CD8-positive, alpha-beta memory T cell (primary cell): ENCODE data around the gene SRPX. TPM values are rescaled to one million over a fixed set of nuclear protein-coding genes. Genes with fewer than 3 reads are reported as not detected.

Experiments used
- CTCF ChIA-PET: fragments of 350-600 bp; sonication (Branson Sonifier 250); formaldehyde crosslinking; loops from one replicate; lab custom pipeline; 2021; ENCODE audit warnings: antibody characterized with exemption; lab: Charles Lee
- POLR2A ChIA-PET: fragments of 350-600 bp; sonication (Branson Sonifier 250); formaldehyde crosslinking; loops from one replicate; lab custom pipeline; 2021; ENCODE audit warnings: antibody characterized with exemption; lab: Charles Lee
- DNase-seq, 5 donors: peaks; one replicate each; pipeline versions ENCODE4 v3.0.0 to v3.0.0-alpha.2; 2020 to 2022; ENCODE audit warnings: mixed read lengths in 1 of 5
- H3K27ac ChIP-seq: one replicate; pipeline ENCODE4 v1.7.0; 2013; ENCODE audit warnings: low read depth, mild to moderate bottlenecking, low read length, moderate library complexity
- H3K27me3 ChIP-seq: 2 replicates; pipeline ENCODE4 v1.7.0; 2013; ENCODE audit warnings: low read length, mild to moderate bottlenecking; ENCODE audit not compliant: insufficient read depth, poor library complexity, severe bottlenecking
- H3K36me3 ChIP-seq: 2 replicates; pipeline ENCODE4 v1.7.0; 2013; ENCODE audit warnings: mild to moderate bottlenecking, low read length, moderate library complexity; ENCODE audit not compliant: insufficient read depth
- H3K4me1 ChIP-seq: 2 replicates; pipeline ENCODE4 v1.7.0; 2013; ENCODE audit warnings: mild to moderate bottlenecking, low read length, moderate library complexity; ENCODE audit not compliant: insufficient read depth
- H3K4me3 ChIP-seq: 2 replicates; pipeline ENCODE4 v1.7.0; 2013; ENCODE audit warnings: mild to moderate bottlenecking, low read length
- H3K9me3 ChIP-seq: 2 replicates; pipeline ENCODE4 v1.7.0; 2013; ENCODE audit warnings: mild to moderate bottlenecking, low read length
- H3K27ac Mint-ChIP-seq, 8 donors: one replicate each; pipeline ENCODE4 v1.8.0; 2020 to 2021; ENCODE audit warnings: mixed read lengths in 8 of 8, mild to moderate bottlenecking in 6 of 8, inconsistent platforms in 3 of 8, moderate library complexity in 3 of 8
- H3K27me3 Mint-ChIP-seq, 2 donors: one replicate each; pipeline ENCODE4 v1.8.0; 2020 to 2021; ENCODE audit warnings: mixed read lengths in 2 of 2, mild to moderate bottlenecking in 1 of 2, moderate library complexity in 1 of 2
- H3K36me3 Mint-ChIP-seq, 3 donors: one replicate each; pipeline ENCODE4 v1.8.0; 2020 to 2021; ENCODE audit warnings: mixed read lengths in 3 of 3, inconsistent platforms in 1 of 3, mild to moderate bottlenecking in 1 of 3
- H3K4me1 Mint-ChIP-seq, 3 donors: one replicate each; pipeline ENCODE4 v1.8.0; 2020 to 2021; ENCODE audit warnings: mixed read lengths in 3 of 3, inconsistent platforms in 1 of 3, mild to moderate bottlenecking in 1 of 3
- H3K4me3 Mint-ChIP-seq, 7 donors: one replicate each; pipeline ENCODE4 v1.8.0; 2020 to 2021; ENCODE audit warnings: mixed read lengths in 7 of 7, mild to moderate bottlenecking in 6 of 7, moderate library complexity in 4 of 7, inconsistent platforms in 2 of 7
- H3K9me3 Mint-ChIP-seq, 5 donors: one replicate each; pipeline ENCODE4 v1.8.0; 2020 to 2022; ENCODE audit warnings: mixed read lengths in 5 of 5, mild to moderate bottlenecking in 3 of 5, moderate library complexity in 2 of 5, inconsistent platforms in 1 of 5
- polyA plus RNA-seq: library from polyadenylated mRNA; unstranded; fragments of 300-500 nt; fragmentation: Illumina TruSeq; gene quantifications from one replicate; pipeline ENCODE4 v1.2.3, GENCODE V29; 2021
- total RNA-seq, 2 experiments: library from RNA; stranded (reverse); gene quantifications; one replicate each; pipeline ENCODE4 v1.2.3, GENCODE V29; 2021

Gene SRPX
- not detected for total RNA-seq
- polyA plus RNA-seq: 0.18 TPM

GRCh38 chrX:38220415-38221390 lies at the start of gene SRPX:
Gene SRPX (minus strand): TSS chrX:38220871. CDS start chrX:38220792, 79 bp downstream.
- H3K36me3 ChIP-seq: no peaks in the 10 kb centered on the region
- ChIA-PET POLR2A (no interaction called here), CTCF (no interaction called here)
- H3K27me3 ChIP-seq: no peaks in the 10 kb centered on the region
- no peaks in the 10 kb centered on the region for H3K9me3 ChIP-seq
- H3K4me1 ChIP-seq: no peaks in the 10 kb centered on the region
- H3K4me3 ChIP-seq: no peak within 1 kb of the TSS
- Mint-ChIP-seq H3K36me3 (no peaks in the 10 kb centered on the region), H3K27me3 (peaks cover 20 to 35% of the 10 kb centered on the region in 2 donors), H3K27ac (peak within 1 kb of the TSS in 1 of 8 donors; percentile 14), H3K4me3 (peak within 1 kb of the TSS in 5 of 7 donors; percentile 5 to 48 (median 23)), H3K4me1 (peaks cover 0 to 11% (median 10%) of the 10 kb centered on the region in 3 donors), H3K9me3 (no peaks in the 10 kb centered on the region)
- DNase-seq: no peak
- H3K27ac ChIP-seq: no peak within 1 kb of the TSS

- CTCF ChIA-PET: no interaction called here
These were observed 47.3 kb upstream of the SRPX start for GRCh38 chrX:38268011-38268410.

GRCh38 chrX:38262715-38263620 lies 42.3 kb upstream of the SRPX start:
- Histone ChIP-seq H3K4me3 (no peak overlapping the region), H3K27ac (no peak overlapping the region), H3K27me3 (no peaks in the 10 kb centered on the region), H3K36me3 (no peaks in the 10 kb centered on the region), H3K9me3 (no peaks in the 10 kb centered on the region), H3K4me1 (no peaks in the 10 kb centered on the region)
- Mint-ChIP-seq H3K9me3 (no peaks in the 10 kb centered on the region), H3K4me3 (no peak overlapping the region), H3K27me3 (peaks cover 0 to 6% of the 10 kb centered on the region in 2 donors), H3K36me3 (no peaks in the 10 kb centered on the region), H3K4me1 (no peaks in the 10 kb centered on the region), H3K27ac (no peak overlapping the region)
- ChIA-PET POLR2A (no interaction called here), CTCF (no interaction called here)
- no peak for DNase-seq

More at GRCh38 chrX:38268011-38268410, 47.3 kb upstream of the SRPX start:
- no peak for DNase-seq
- Mint-ChIP-seq H3K4me3 (no peak overlapping the region), H3K27ac (no peak overlapping the region), H3K27me3 (peaks cover 0 to 6% of the 10 kb centered on the region in 2 donors), H3K36me3 (peaks cover 4 to 15% (median 8%) of the 10 kb centered on the region in 3 donors), H3K4me1 (no peaks in the 10 kb centered on the region), H3K9me3 (no peaks in the 10 kb centered on the region)
- Histone ChIP-seq H3K27me3 (no peaks in the 10 kb centered on the region), H3K36me3 (no peaks in the 10 kb centered on the region), H3K4me1 (no peaks in the 10 kb centered on the region), H3K4me3 (no peak overlapping the region), H3K9me3 (no peaks in the 10 kb centered on the region), H3K27ac (no peak overlapping the region)
- POLR2A ChIA-PET: no interaction called here

- Mint-ChIP-seq H3K27me3 (peaks cover 0 to 3% of the 10 kb centered on the region in 2 donors), H3K9me3 (no peaks in the 10 kb centered on the region), H3K36me3 (no peaks in the 10 kb centered on the region), H3K4me3 (no peak overlapping the region), H3K4me1 (no peaks in the 10 kb centered on the region), H3K27ac (no peak overlapping the region)
- ChIA-PET CTCF (no interaction called here), POLR2A (no interaction called here)
- H3K27ac ChIP-seq: no peak overlapping the region
- no peaks in the 10 kb centered on the region for H3K27me3 ChIP-seq
- no peak overlapping the region for H3K4me3 ChIP-seq
- no peaks in the 10 kb centered on the region for H3K9me3 ChIP-seq
- H3K4me1 ChIP-seq: no peaks in the 10 kb centered on the region
- H3K36me3 ChIP-seq: no peaks in the 10 kb centered on the region
- no peak for DNase-seq
These were observed 39.6 kb upstream of the SRPX start for GRCh38 chrX:38260231-38260630.

- peaks cover 0 to 1% (median 0%) of the 10 kb centered on the region in 5 donors for H3K9me3 Mint-ChIP-seq
- ChIA-PET CTCF (no interaction called here), POLR2A (no interaction called here)
- H3K36me3 Mint-ChIP-seq: no peaks in the 10 kb centered on the region
- H3K27me3 ChIP-seq: no peaks in the 10 kb centered on the region
- no peak overlapping the region for H3K4me3 ChIP-seq
- no peaks in the 10 kb centered on the region for H3K4me1 Mint-ChIP-seq
- no peaks in the 10 kb centered on the region for H3K9me3 ChIP-seq
- no peak for DNase-seq
- H3K27me3 Mint-ChIP-seq: peaks cover 0 to 4% of the 10 kb centered on the region in 2 donors
- no peak overlapping the region for H3K27ac ChIP-seq
- H3K36me3 ChIP-seq: no peaks in the 10 kb centered on the region
- no peak overlapping the region for H3K4me3 Mint-ChIP-seq
- no peaks in the 10 kb centered on the region for H3K4me1 ChIP-seq
- H3K27ac Mint-ChIP-seq: no peak overlapping the region
These were observed 35.3 kb upstream of the SRPX start for GRCh38 chrX:38256019-38256418.

GRCh38 chrX:38249965-38250364 lies 29.3 kb upstream of the SRPX start:
- Mint-ChIP-seq H3K27ac (no peak overlapping the region), H3K27me3 (peaks cover 0 to 3% of the 10 kb centered on the region in 2 donors), H3K4me3 (no peak overlapping the region), H3K4me1 (no peaks in the 10 kb centered on the region), H3K9me3 (peaks cover 0 to 3% (median 0%) of the 10 kb centered on the region in 5 donors), H3K36me3 (no peaks in the 10 kb centered on the region)
- Histone ChIP-seq H3K9me3 (no peaks in the 10 kb centered on the region), H3K4me1 (no peaks in the 10 kb centered on the region), H3K27me3 (no peaks in the 10 kb centered on the region), H3K4me3 (no peak overlapping the region), H3K36me3 (no peaks in the 10 kb centered on the region), H3K27ac (no peak overlapping the region)
- ChIA-PET POLR2A (no interaction called here), CTCF (no interaction called here)
- no peak for DNase-seq

GRCh38 chrX:38247051-38247450 lies 26.4 kb upstream of the SRPX start:
- Histone ChIP-seq H3K36me3 (no peaks in the 10 kb centered on the region), H3K9me3 (no peaks in the 10 kb centered on the region), H3K4me1 (no peaks in the 10 kb centered on the region), H3K4me3 (no peak overlapping the region), H3K27ac (no peak overlapping the region), H3K27me3 (no peaks in the 10 kb centered on the region)
- CTCF ChIA-PET: no interaction called here
- peak overlapping the region in 1 of 8 donors; percentile 76 for H3K27ac Mint-ChIP-seq
- H3K4me1 Mint-ChIP-seq: no peaks in the 10 kb centered on the region
- POLR2A ChIA-PET: no interaction called here
- no peak overlapping the region for H3K4me3 Mint-ChIP-seq
- peaks cover 0 to 3% (median 0%) of the 10 kb centered on the region in 5 donors for H3K9me3 Mint-ChIP-seq
- H3K36me3 Mint-ChIP-seq: no peaks in the 10 kb centered on the region
- H3K27me3 Mint-ChIP-seq: peaks cover 0 to 2% of the 10 kb centered on the region in 2 donors
- DNase-seq: no peak
